Mesodermal cell (in vitro differentiated cells): Measurements from ENCODE around the gene LRMDA. TPM values are rescaled to one million over a fixed set of nuclear protein-coding genes. Genes with fewer than 3 reads are reported as not detected.
A peak's percentile ranks its signal among the peaks of the same experiment; 100 is the strongest.

Experiments
- H3K27ac ChIP-seq: 2 replicates; pipeline ENCODE4 v1.7.0; 2013; ENCODE audit warnings: mild to moderate bottlenecking, low read depth, low read length, moderate library complexity; ENCODE audit not compliant: severe bottlenecking
- H3K36me3 ChIP-seq: 2 replicates; pipeline ENCODE4 v1.7.1; 2013; ENCODE audit warnings: mild to moderate bottlenecking, low read length, moderate library complexity; ENCODE audit not compliant: control insufficient read depth, insufficient read depth
- H3K4me1 ChIP-seq: one replicate; pipeline ENCODE4 v1.7.1; 2013; ENCODE audit warnings: mild to moderate bottlenecking, low read length; ENCODE audit not compliant: insufficient read depth, control insufficient read depth, poor library complexity, severe bottlenecking
- H3K4me3 ChIP-seq: 2 replicates; pipeline ENCODE4 v1.7.0; 2013; ENCODE audit warnings: low read length, control low read depth, mild to moderate bottlenecking; ENCODE audit not compliant: insufficient read depth, poor library complexity, severe bottlenecking; ENCODE audit errors: extremely low read depth
- H3K9me3 ChIP-seq: 2 replicates; pipeline ENCODE4 v1.7.1; 2013; ENCODE audit warnings: mild to moderate bottlenecking, low read length, moderate library complexity; ENCODE audit not compliant: control insufficient read depth
- WGBS, 2 experiments: methylation state at CpG; one replicate each; pipeline ENCODE4 v1.1.5; 2013; ENCODE audit warnings: missing lambda C conversion rate in 2 of 2; ENCODE audit not compliant: insufficient coverage in 2 of 2; 5-methylcytosine and 5-hydroxymethylcytosine counted together
- polyA plus RNA-seq, 2 experiments: library from polyadenylated mRNA; stranded (reverse); fragments of 50-300 nt; gene quantifications; one replicate each; pipeline ENCODE4 v1.2.3, GENCODE V29; 2013

LRMDA gene
- 1.4 TPM for polyA plus RNA-seq (2013, experiment 1 of 2)
- polyA plus RNA-seq (2013, experiment 2 of 2), result 2.9 TPM

GRCh38 chr10:75431180-75432111 is at the start of gene LRMDA:
Gene LRMDA, plus strand, starts transcription at chr10:75431624.
- no peaks in the 10 kb centered on the region for H3K36me3 ChIP-seq
- peak within 1 kb of the TSS; percentile 65 for H3K27ac ChIP-seq
- no peaks in the 10 kb centered on the region for H3K9me3 ChIP-seq
- H3K4me1 ChIP-seq, result peaks cover 58% of the 10 kb centered on the region
- 6 to 13% methylated on average over 57 to 64 of the region's 82 CpGs for WGBS, 2 experiments
- H3K4me3 ChIP-seq, result peak within 1 kb of the TSS; percentile 28

- no peak overlapping the region for H3K4me3 ChIP-seq
- H3K36me3 ChIP-seq, result no peaks in the 10 kb centered on the region
- no peak overlapping the region for H3K27ac ChIP-seq
- H3K9me3 ChIP-seq, result no peaks in the 10 kb centered on the region
- 84 to 87% methylated on average over 3 of the region's 3 CpGs for WGBS, 2 experiments
- H3K4me1 ChIP-seq, result no peaks in the 10 kb centered on the region
Observed at GRCh38 chr10:75386128-75386527, 45.3 kb upstream of the LRMDA start.

- H3K36me3 ChIP-seq, result no peaks in the 10 kb centered on the region
- no peaks in the 10 kb centered on the region for H3K9me3 ChIP-seq
- H3K27ac ChIP-seq, result no peak overlapping the region
- H3K4me3 ChIP-seq, result no peak overlapping the region
- 87% methylated on average over 2 of the region's 3 CpGs; no CpG with 5 or more reads in 1 of the 2 experiments for WGBS, 2 experiments
- no peaks in the 10 kb centered on the region for H3K4me1 ChIP-seq
Observed at GRCh38 chr10:75388082-75388481, 43.3 kb upstream of the LRMDA start.

- Histone ChIP-seq H3K9me3 (no peaks in the 10 kb centered on the region), H3K27ac (no peak overlapping the region), H3K36me3 (no peaks in the 10 kb centered on the region), H3K4me1 (no peaks in the 10 kb centered on the region), H3K4me3 (no peak overlapping the region)
Observed at GRCh38 chr10:75390178-75390577, 41.2 kb upstream of the LRMDA start.

GRCh38 chr10:75392271-75392670 is 39.2 kb upstream of the LRMDA start:
- WGBS, 2 experiments, result 73 to 87% methylated on average over 2 of the region's 2 CpGs
- Histone ChIP-seq H3K4me1 (peaks cover 2% of the 10 kb centered on the region), H3K27ac (no peak overlapping the region), H3K9me3 (no peaks in the 10 kb centered on the region), H3K36me3 (no peaks in the 10 kb centered on the region), H3K4me3 (no peak overlapping the region)

DNA sequence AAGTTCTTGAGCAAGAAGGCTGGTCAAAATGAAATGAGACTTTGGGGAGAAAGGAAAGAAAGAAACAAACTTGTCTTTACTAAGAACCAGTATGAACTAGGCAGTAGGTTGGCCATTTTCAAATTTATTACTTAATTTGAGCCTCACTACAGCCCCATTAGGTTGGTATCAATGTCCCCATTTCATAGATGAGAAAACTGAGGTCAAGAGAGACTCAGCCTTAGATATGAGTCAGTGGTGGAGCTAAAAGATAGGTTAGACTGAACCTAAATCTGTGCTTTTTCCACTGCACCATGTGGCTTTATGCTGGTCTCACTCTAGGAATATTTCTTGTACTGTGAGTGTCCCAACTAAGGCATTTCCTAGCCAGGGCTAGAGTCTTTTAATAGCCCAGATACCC is 38.7 kb upstream of the LRMDA start:
- Histone ChIP-seq H3K9me3 (no peaks in the 10 kb centered on the region), H3K4me1 (peaks cover 4% of the 10 kb centered on the region), H3K27ac (no peak overlapping the region), H3K4me3 (no peak overlapping the region), H3K36me3 (no peaks in the 10 kb centered on the region)

GRCh38 chr10:75394221-75394620 is 37.2 kb upstream of the LRMDA start:
- Histone ChIP-seq H3K4me3 (no peak overlapping the region), H3K36me3 (peaks cover 5% of the 10 kb centered on the region), H3K4me1 (peaks cover 4% of the 10 kb centered on the region), H3K27ac (no peak overlapping the region), H3K9me3 (no peaks in the 10 kb centered on the region)
- 88 to 89% methylated on average over 7 of the region's 7 CpGs for WGBS, 2 experiments

- H3K4me3 ChIP-seq, result peak overlapping the region; percentile 44
- peak overlapping the region; percentile 75 for H3K27ac ChIP-seq
- peaks cover 10% of the 10 kb centered on the region for H3K36me3 ChIP-seq
- peaks cover 8% of the 10 kb centered on the region for H3K4me1 ChIP-seq
- WGBS, 2 experiments, result 12 to 18% methylated on average over 32 to 47 of the region's 64 CpGs
- no peaks in the 10 kb centered on the region for H3K9me3 ChIP-seq
Observed at GRCh38 chr10:75395066-75395931, 36.1 kb upstream of the LRMDA start.

GRCh38 chr10:75395932-75396630 is 35.3 kb upstream of the LRMDA start:
- WGBS, 2 experiments, result 2 to 5% methylated on average over 61 to 65 of the region's 65 CpGs
- peak overlapping the region; percentile 75 for H3K27ac ChIP-seq

More at GRCh38 chr10:75395932-75396630, 35.3 kb upstream of the LRMDA start:
- Histone ChIP-seq H3K4me3 (peak overlapping the region; percentile 44), H3K4me1 (peaks cover 8% of the 10 kb centered on the region), H3K9me3 (no peaks in the 10 kb centered on the region), H3K36me3 (peaks cover 10% of the 10 kb centered on the region)
